ENCODE results near the gene TPPP2. TPM values are rescaled to one million over a fixed set of nuclear protein-coding genes. Genes with fewer than 3 reads are reported as not detected.

The TPPP2 gene
- total RNA-seq, 2 donors from 2014 or later = 0.94 TPM; not detected in 1

DNA sequence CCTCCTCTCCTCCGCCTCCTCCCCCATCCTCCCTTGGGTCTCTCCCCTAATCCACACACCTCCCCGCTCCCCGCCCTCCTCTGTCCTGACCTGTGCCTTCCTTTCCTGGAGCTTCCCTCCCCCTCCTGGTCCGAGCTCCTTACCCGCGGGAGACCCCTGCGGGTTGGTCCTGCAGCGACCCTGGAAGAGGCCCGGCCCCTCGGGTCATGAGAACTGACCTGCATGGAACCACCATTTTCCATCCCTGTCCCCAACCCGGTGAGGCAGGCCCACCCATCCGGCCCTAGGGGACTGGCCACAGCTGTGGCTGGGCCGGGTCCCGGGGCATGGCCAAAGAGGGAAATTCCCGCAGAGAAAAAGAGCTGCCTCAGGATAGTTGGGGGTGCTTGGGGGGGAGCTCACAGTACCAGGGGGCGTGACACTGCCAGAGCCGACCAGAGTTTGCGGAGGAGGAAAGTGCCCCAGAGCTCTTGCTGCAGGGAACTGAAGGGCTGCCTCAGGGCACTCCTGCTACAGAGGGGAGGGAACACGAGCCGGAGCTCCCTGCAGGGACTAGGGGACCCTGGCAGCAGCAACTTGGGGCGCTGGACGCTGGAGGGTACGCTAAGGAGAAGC is 40.7 kb downstream of the TPPP2 start:
- DNase-seq = peak; percentile 82
- Histone ChIP-seq H3K36me3 (peaks cover 9% of the 10 kb centered on the region), H3K9ac (ENCODE audit: low read depth in 2 of 2, low read length in 2 of 2) (peak overlapping the region; percentile 91 to 99), H3K4me3 (peak overlapping the region; percentile 68), H3K27ac (peak overlapping the region; percentile 90), H3K27me3 (no peaks in the 10 kb centered on the region), H3K9me3 (no peaks in the 10 kb centered on the region), H3K4me1 (peaks cover 14% of the 10 kb centered on the region)
- intact Hi-C loops (cut with DNase I) = no loop called here
- no peak for TF ChIP-seq CTCF (IDR thresholded peaks at IDR 0.05)

GRCh38 chr14:21071225-21072030 is 41.4 kb downstream of the TPPP2 start:
- peaks cover 9% of the 10 kb centered on the region for H3K36me3 ChIP-seq
- H3K9me3 ChIP-seq = no peaks in the 10 kb centered on the region
- H3K27me3 ChIP-seq = no peaks in the 10 kb centered on the region
- peak overlapping the region; percentile 91 to 99 for H3K9ac ChIP-seq (ENCODE audit: low read depth in 2 of 2, low read length in 2 of 2)
- TF ChIP-seq CTCF (IDR thresholded peaks at IDR 0.05) = no peak
- peak overlapping the region; percentile 90 for H3K27ac ChIP-seq
- H3K4me3 ChIP-seq = peak overlapping the region; percentile 68
- intact Hi-C loops (cut with DNase I) = no loop called here
- H3K4me1 ChIP-seq = peaks cover 14% of the 10 kb centered on the region
- peak; percentile 86 for DNase-seq

- peak overlapping the region; percentile 68 for H3K4me3 ChIP-seq
- TF ChIP-seq CTCF (IDR thresholded peaks at IDR 0.05) = no peak
- H3K27ac ChIP-seq = peak overlapping the region; percentile 90
- H3K9ac ChIP-seq (ENCODE audit: low read depth in 2 of 2, low read length in 2 of 2) = peak overlapping the region in 1 of 2 donors; percentile 99
- DNase-seq = no peak
- intact Hi-C loops (cut with DNase I) = no loop called here
- peaks cover 14% of the 10 kb centered on the region for H3K4me1 ChIP-seq
- no peaks in the 10 kb centered on the region for H3K9me3 ChIP-seq
- H3K36me3 ChIP-seq = peaks cover 9% of the 10 kb centered on the region
- H3K27me3 ChIP-seq = no peaks in the 10 kb centered on the region
These were observed 42.0 kb downstream of the TPPP2 start for GRCh38 chr14:21072031-21072473.

- Histone ChIP-seq H3K9me3 (no peaks in the 10 kb centered on the region), H3K27ac (peak overlapping the region; percentile 90), H3K36me3 (peaks cover 12% of the 10 kb centered on the region), H3K4me3 (no peak overlapping the region), H3K9ac (ENCODE audit: low read depth in 2 of 2, low read length in 2 of 2) (peak overlapping the region in 1 of 2 donors; percentile 99), H3K27me3 (no peaks in the 10 kb centered on the region), H3K4me1 (peaks cover 14% of the 10 kb centered on the region)
- peak; percentile 77 for DNase-seq
- intact Hi-C loops (cut with DNase I) = no loop called here
- TF ChIP-seq CTCF (IDR thresholded peaks at IDR 0.05) = no peak
These were observed 42.8 kb downstream of the TPPP2 start for GRCh38 chr14:21072781-21073339.

DNA sequence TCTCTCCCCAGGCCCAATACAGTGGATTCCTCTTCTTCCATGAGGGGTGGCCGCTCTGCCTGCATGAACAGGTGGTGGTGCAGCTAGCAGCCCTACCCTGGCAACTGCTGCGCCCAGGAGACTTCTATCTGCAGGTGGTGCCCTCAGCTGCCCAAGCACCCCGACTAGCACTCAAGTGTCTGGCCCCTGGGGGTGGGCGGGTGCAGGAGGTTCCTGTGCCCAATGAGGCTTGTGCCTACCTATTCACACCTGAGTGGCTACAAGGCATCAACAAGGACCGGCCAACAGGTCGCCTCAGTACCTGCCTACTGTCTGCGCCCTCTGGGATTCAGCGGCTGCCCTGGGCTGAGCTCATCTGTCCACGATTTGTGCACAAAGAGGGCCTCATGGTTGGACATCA is 43.9 kb downstream of the TPPP2 start:
- no peak for TF ChIP-seq CTCF (IDR thresholded peaks at IDR 0.05)
- intact Hi-C loops (cut with DNase I) = no loop called here
- no peak overlapping the region for H3K27ac ChIP-seq

More for the DNA sequence above, 43.9 kb downstream of the TPPP2 start:
- no peaks in the 10 kb centered on the region for H3K27me3 ChIP-seq
- DNase-seq = no peak
- no peaks in the 10 kb centered on the region for H3K9me3 ChIP-seq
- H3K36me3 ChIP-seq = peaks cover 17% of the 10 kb centered on the region
- no peak overlapping the region for H3K9ac ChIP-seq (ENCODE audit: low read depth in 2 of 2, low read length in 2 of 2)
- peaks cover 11% of the 10 kb centered on the region for H3K4me1 ChIP-seq
- no peak overlapping the region for H3K4me3 ChIP-seq
